Measurements from ENCODE around the gene NCKAP5.

- TF ChIP-seq POLR2A (IDR thresholded peaks at IDR 0.05): no peak
- no peak for TF ChIP-seq CTCF (IDR thresholded peaks at IDR 0.05 in 4 of 5, conservative IDR thresholded peaks at IDR 0.05 in 1 of 5)
These were observed 134.5 kb downstream of the NCKAP5 start for GRCh38 chr2:133433455-133434451.
